Measurements from ENCODE around the gene LIMS1.
"Not testable (repeated sequence)": the region's sequence is repeated elsewhere in the genome, so short reads cannot be mapped to it uniquely, and the experiment has no call there.

LIMS1 gene

GRCh38 chr2:108634576-108635160, 100.4 kb downstream of the LIMS1 start:
- DNase-seq (ENCODE audit: low read depth in 2 of 2), result no peak

GRCh38 chr2:108635630-108636354, 101.5 kb downstream of the LIMS1 start:
- no peak for DNase-seq (ENCODE audit: low read depth in 2 of 2)

GRCh38 chr2:108637304-108637669, 103.0 kb downstream of the LIMS1 start:
- DNase-seq (ENCODE audit: low read depth in 2 of 2), result no peak

GRCh38 chr2:108640731-108641130, 106.5 kb downstream of the LIMS1 start:
- no peak for DNase-seq (ENCODE audit: low read depth in 2 of 2)

- DNase-seq (ENCODE audit: low read depth in 2 of 2), result no peak
Measured at GRCh38 chr2:108641756-108642155, 107.5 kb downstream of the LIMS1 start.

- no peak for DNase-seq (ENCODE audit: low read depth in 2 of 2)
Measured at GRCh38 chr2:108643261-108643849, 109.1 kb downstream of the LIMS1 start.

- not testable (repeated sequence) for DNase-seq (ENCODE audit: low read depth in 2 of 2)
Measured at GRCh38 chr2:108643862-108644261, 109.6 kb downstream of the LIMS1 start.

- DNase-seq (ENCODE audit: low read depth in 2 of 2), result not testable (repeated sequence)
Measured at GRCh38 chr2:108644446-108644845, 110.2 kb downstream of the LIMS1 start.

- not testable (repeated sequence) for DNase-seq (ENCODE audit: low read depth in 2 of 2)
Measured at GRCh38 chr2:108648796-108649195, 114.5 kb downstream of the LIMS1 start.

GRCh38 chr2:108650465-108650864, 116.2 kb downstream of the LIMS1 start:
- DNase-seq (ENCODE audit: low read depth in 2 of 2), result not testable (repeated sequence)

GRCh38 chr2:108651468-108651867, 117.2 kb downstream of the LIMS1 start:
- not testable (repeated sequence) for DNase-seq (ENCODE audit: low read depth in 2 of 2)

GRCh38 chr2:108652187-108652931, 118.1 kb downstream of the LIMS1 start:
- DNase-seq (ENCODE audit: low read depth in 2 of 2), result peak in 1 of 2 experiments; percentile 20

GRCh38 chr2:108653425-108653824, 119.2 kb downstream of the LIMS1 start:
- not testable (repeated sequence) for DNase-seq (ENCODE audit: low read depth in 2 of 2)

GRCh38 chr2:108653849-108654248, 119.6 kb downstream of the LIMS1 start:
- DNase-seq (ENCODE audit: low read depth in 2 of 2), result not testable (repeated sequence)

GRCh38 chr2:108654521-108655125, 120.4 kb downstream of the LIMS1 start:
- DNase-seq (ENCODE audit: low read depth in 2 of 2), result not testable (repeated sequence)

GRCh38 chr2:108655270-108655669, 121.0 kb downstream of the LIMS1 start:
- DNase-seq (ENCODE audit: low read depth in 2 of 2), result not testable (repeated sequence)

- not testable (repeated sequence) for DNase-seq (ENCODE audit: low read depth in 2 of 2)
Measured at GRCh38 chr2:108656282-108656681, 122.0 kb downstream of the LIMS1 start.

GRCh38 chr2:108657517-108657916, 123.2 kb downstream of the LIMS1 start:
- not testable (repeated sequence) for DNase-seq (ENCODE audit: low read depth in 2 of 2)

- DNase-seq (ENCODE audit: low read depth in 2 of 2), result not testable (repeated sequence)
Measured at GRCh38 chr2:108658553-108658952, 124.3 kb downstream of the LIMS1 start.

GRCh38 chr2:108661493-108661892, 127.2 kb downstream of the LIMS1 start:
- not testable (repeated sequence) for DNase-seq (ENCODE audit: low read depth in 2 of 2)

GRCh38 chr2:108662207-108662612, 127.9 kb downstream of the LIMS1 start:
- not testable (repeated sequence) for DNase-seq (ENCODE audit: low read depth in 2 of 2)

GRCh38 chr2:108663346-108663745, 129.1 kb downstream of the LIMS1 start:
- DNase-seq (ENCODE audit: low read depth in 2 of 2), result not testable (repeated sequence)
